GM12872 (cell line): Measurements from ENCODE around the gene BRSK2.

Experiments
- CTCF ChIP-seq: IDR thresholded peaks from 3 replicates; pipeline ENCODE4 v1.5.1; 2011; ENCODE audit warnings: low read depth, mild to moderate bottlenecking, low read length, moderate library complexity; ENCODE audit not compliant: insufficient read depth

Gene BRSK2

GRCh38 chr11:1358286-1358685 is 31.4 kb upstream of the BRSK2 start:
- no peak for TF ChIP-seq CTCF

DNA sequence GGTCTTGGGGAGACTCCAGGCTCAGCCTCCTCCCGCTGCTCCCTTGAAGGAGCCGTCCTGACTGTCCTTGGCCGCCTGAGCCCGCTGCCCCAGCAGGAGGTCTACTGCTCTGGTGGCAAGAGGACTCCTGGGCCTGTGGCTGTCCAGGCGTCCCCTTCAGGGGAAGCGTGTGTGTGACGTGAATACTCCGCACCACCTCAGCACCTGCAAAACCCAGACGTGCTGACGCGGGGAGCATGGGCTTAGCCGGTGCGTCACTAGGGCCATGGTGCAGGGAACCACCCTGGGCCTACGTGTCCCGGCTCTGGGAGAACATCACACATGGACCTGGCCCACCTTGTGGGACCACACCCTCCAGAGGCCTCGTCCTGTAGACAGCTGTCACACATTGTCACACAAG is 30.2 kb upstream of the BRSK2 start:
- no peak for TF ChIP-seq CTCF

- no peak for TF ChIP-seq CTCF
Observed at GRCh38 chr11:1360181-1360834, 29.4 kb upstream of the BRSK2 start.

DNA sequence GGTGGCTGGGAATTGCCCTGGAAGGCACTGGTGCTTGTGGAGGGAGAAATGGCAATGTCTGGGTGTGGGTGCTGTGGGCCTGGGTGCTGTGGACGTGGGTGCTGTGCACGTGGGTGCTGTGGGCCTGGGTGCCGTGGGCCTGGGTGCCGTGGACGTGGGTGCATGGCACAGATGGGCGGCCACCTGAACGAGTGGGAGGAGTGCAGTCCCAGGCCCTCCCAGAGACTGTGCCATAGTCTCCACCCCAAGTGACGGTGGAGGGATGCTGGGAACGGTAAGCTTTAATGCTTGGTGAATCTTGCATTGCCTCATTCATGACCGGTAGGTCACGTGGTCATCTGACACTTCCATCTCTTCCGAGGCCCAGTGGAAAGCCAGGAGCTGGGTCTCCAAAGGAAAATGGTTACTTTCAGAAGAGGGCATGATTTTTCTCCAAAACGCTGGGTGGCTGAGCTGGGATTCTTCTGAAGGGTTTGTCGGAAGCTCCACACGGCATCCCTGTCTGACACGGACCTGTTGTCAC is 28.8 kb upstream of the BRSK2 start:
- no peak for TF ChIP-seq CTCF

DNA sequence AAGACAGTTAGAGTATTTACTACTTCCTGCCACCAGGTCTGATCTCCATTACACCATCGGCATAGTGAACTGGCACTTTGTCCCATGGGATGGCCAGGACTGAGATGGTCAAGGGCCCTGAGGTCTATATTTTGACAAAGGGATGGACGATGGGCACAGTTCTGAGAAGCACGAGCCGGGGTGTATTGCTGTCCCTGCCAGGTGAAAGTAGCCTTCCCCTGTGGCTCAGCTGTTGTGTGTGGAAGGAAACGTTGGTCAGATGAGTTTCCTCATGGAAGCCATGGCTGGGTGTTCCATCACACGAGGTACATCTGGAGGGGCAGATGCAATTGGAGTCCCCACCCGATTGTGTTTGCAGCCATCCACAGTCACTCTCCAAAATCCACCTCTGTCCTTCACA is 27.9 kb upstream of the BRSK2 start:
- TF ChIP-seq CTCF = no peak

- no peak for TF ChIP-seq CTCF
Observed at GRCh38 chr11:1367721-1368120, 22.0 kb upstream of the BRSK2 start.

GRCh38 chr11:1368216-1368615 is 21.5 kb upstream of the BRSK2 start:
- no peak for TF ChIP-seq CTCF
